ENCODE measurements around the gene NUDT3.
"Not testable (repeated sequence)": the region's sequence is repeated elsewhere in the genome, so short reads cannot be mapped to it uniquely, and the experiment has no call there.

Gene NUDT3

DNA sequence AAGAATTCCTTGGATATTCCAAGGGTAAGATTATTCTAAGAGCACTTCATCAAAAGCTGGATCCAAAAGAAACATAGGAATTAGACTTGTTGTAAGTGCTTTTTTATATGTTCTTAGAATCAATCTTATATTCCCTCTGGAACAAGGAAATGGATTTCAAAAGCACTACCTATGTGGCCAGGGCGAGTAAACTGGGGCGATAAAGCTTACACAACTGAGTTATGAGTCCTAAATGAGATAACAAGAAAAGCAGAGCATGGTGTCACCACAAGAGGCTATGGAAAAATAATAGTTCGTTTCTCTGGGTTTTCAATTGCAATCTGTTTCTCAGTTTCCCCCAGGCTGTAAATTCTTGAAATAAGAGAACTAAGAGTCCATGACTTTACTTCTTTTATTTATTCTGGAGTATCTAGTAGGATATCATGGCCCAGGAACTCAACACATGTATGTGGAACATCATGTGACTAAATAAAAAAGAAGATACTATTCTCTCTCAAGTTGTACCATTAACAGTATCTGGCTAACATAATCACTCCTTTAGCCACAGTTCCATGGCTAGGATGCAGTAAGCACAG lies 51.5 kb downstream of the NUDT3 start:
- no peak for DNase-seq

DNA sequence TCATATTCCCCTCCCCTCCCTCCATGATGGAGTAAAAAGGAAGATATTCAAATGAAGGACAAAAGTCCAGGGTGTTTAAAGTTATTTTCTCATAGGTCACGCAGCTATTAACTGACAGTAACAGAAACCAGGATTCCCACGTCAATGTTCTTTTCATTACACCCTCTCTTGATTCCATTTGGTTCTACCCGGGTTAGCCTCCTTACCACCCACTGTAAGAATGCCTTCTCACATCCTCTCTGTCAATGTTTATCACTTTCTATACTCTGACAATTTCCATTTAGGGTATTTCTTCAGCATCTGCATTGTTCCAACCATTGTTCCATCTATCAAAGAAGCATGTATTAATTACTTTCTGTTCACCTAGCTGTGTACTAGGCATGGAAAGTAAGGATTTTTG lies 52.1 kb downstream of the NUDT3 start:
- no peak for DNase-seq

DNA sequence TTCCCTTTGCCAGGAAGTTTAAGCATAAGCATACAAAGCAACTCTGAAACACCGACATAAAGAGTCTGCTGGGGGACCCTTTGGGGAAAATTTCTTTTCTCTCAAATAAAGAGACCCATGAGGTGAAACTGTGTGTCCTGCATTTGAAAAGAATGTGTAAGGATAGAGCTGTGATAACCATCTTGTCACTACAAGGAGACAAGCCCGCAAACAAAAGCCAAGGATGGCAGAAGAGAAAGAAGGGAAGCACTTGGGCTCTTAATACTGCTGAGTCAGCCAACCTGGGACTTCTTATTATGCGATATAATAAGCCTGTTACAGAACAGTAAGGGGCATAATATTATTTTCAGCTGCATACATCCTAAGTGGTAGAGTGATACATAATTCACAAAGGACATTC lies 52.5 kb downstream of the NUDT3 start:
- DNase-seq: no peak

DNA sequence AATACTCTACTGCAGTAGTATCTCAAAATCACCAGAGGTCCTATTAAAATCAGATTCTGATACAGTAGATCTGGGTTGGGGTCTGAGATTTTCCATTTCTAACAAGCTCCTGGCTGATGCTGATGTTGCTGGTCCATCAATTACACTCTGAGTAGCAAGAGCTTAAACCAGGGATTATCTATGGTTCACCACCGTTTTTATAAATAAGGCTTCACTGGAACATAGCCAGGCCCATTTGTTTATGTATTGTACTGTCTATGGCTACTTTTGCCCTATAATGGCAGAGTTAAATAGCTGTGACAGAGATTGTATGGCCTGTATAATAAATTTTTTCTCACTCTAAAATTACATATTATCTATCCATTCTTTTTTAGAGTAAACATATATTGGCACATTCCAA lies 53.0 kb downstream of the NUDT3 start:
- DNase-seq: no peak

DNA sequence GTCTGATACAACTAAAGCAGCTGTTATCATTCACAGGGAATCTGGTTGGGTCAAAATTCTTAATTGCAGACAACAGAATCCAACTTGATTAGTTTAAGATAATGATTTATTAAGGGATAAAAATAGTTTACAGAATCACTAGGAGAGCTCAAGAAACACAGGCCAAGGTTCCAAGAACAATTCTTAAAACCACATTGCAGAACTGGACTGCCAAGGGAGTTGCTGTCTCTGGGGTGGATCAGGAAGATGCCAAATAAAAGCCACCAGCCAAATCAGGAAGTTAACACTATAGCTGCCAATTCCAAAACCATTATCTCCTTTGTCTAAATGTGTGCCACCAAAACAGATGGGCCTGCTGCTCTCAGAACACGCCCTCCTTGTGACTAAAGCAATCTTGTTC lies 53.7 kb downstream of the NUDT3 start:
- DNase-seq: no peak

DNA sequence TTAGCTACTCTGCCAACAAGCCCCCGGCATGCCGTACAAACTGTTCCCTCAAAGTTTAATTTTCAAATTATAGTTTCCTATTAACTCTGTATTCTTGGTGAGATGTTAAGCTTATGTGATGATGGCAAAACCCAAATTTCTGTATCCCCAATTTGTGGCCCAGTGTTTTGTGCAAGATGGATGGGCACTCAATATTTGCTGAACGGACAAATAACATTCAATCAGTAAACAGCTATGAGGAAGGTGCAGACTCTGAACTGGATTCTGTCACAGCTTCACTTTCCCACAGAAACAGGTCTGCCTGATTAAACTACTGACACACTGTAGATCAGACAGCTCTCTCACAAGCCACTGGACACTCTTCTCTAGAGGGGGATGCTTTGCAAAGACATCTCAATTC lies 54.1 kb downstream of the NUDT3 start:
- DNase-seq: no peak

DNA sequence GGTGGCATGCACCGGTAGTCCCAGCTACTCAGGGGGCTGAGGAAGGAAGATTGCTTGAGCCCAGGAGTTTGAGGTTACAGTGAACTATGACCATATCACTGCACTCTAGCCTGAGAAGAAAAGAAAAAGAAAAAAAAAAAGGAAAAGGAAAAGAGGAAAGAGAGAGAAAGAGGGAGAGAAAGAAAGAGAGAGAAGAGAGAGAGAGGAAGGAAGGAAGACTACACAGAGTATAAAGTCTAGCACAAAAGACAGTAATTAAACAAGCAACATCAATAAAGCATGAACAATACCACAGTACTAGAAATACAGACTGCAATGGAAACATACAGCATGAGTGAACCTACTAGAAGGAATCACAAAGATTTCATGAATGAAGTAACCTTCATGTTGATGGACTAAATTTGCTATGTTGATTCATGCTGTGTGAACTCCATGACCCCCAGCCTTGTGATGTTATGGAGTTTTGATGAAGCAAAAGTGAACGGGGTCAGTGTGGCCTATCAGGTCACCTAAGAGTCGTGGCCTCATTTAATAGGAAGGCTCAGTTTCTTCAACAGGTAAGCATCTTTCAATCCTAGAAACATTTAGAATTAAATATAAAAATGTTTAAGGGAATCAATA lies 57.6 kb downstream of the NUDT3 start:
- DNase-seq: no peak

DNA sequence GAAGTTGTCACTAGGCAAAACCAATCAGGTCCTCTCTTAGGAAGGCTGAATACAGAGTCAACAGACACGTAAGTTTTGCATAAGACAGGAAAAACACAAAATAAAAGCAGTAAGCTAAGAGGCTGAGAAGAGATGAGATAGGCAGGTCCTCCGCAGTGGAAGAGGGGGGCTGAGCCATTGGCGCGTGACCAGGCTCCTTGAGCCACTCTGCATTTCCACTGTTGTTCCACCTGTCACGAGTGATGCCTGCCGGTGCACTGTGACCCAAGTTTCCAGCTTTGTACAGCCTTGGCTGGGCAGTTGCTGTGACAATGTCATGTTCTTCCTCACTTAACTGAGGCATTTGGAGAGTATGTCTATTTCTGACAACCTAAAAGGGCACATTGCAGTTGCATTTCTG lies 58.6 kb downstream of the NUDT3 start:
- DNase-seq: no peak

DNA sequence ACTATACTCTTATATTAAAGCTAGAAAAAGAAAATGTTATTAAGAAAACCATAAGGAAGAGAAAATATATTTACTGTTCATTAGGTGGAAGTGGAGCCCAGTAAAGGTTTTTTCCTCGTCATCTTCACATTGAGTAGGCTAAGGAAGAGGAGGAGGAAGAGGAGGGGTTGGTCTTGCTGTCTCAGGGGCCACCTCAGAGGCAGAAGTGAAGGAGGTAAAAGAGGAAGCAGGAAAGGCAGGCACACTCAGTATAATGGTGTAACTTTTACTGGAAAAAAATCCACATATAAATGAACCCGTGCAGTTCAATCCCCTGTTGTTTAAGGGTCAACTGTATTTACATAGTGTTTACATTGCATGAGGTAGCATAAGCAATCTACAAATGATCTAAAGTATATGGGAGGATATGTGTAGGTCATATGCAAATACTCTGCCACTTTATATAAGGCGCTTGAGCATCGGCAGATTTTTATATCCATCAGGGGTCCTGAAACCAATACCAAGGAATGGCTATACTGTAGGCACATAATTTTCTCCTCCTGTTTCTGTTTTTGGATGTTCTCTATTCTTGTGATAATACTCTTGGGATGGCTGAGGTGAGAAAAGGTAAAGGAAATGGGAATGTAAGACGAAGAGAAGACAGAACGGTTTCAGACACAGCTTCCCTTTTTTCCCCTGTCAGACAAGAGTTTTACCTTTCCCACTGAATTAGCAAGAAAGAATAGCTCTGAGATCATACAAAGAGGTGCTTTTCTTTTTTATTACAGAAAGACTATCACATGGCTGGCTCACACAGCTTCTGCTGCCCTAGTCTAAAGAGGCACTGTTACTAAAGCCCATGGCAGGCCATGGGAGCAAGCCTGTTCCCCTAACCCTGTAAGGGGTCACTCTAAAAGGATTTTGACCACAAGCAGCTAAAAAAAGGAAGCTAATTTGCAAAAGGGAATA lies 59.9 kb downstream of the NUDT3 start:
- no peak for DNase-seq

DNA sequence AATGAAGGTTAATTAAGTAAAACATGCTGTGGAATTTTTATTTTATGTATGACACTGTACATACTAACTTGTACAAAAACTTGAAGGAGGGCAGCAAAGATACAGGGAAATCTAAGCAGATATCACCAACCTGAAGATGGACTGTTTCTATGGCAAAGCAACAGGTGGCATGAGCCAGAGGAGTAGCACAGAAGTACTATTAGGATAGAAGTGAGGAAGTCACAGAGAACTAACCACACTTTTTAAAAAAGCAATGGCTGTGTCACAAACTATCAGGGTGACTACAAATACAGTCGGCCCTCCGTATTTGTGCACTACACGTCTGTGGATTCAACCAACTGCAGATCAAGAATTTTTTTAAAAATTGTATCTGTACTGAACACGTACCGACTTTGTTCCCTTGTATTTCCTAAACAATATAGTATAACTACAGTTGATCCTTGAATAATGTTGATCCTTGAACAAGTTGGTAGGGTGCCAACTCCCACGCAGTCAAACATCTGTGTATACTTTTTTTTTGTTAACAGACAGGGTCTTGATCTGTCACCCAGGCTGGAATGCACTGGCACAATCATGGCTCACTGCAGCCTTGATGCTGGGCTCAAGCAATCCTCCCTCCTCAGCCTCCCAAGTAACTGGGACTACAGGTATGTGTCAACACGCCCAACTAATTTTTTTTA lies 61.0 kb downstream of the NUDT3 start:
- DNase-seq: no peak

DNA sequence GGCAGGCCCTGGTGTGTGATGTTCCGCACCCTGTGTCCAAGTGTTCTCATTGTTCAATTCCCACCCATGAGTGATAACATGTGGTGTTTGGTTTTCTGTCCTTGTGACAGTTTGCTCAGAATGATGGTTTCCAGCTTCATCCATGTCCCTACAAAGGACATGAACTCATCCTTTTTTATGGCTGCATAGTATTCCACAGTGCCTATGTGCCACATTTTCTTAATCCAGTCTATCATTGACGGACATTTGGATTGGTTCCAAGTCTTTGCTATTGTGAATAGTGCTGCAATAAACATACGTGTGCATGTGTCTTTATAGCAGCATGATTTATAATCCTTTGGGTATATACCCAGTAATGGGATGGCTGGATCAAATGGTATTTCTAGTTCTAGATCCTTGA lies 62.7 kb downstream of the NUDT3 start:
- DNase-seq: not testable (repeated sequence)

DNA sequence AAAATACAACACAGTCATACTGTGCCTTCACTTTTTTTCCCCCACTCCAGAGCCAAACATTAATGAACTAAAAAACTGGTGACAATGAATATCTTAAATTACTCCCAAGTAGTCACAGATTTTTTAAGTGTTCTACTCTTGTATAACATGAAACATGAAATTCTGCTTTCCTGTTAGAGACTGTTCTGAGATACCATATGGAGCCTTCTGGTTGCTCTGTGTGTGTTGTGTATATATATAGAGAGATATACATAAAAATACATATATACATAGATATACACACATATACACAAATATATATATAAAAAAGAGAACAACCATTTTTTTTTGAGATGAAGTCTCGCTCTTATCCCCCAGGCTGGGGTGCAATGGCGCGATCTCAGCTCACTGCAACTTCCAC lies 63.5 kb downstream of the NUDT3 start:
- DNase-seq: no peak

DNA sequence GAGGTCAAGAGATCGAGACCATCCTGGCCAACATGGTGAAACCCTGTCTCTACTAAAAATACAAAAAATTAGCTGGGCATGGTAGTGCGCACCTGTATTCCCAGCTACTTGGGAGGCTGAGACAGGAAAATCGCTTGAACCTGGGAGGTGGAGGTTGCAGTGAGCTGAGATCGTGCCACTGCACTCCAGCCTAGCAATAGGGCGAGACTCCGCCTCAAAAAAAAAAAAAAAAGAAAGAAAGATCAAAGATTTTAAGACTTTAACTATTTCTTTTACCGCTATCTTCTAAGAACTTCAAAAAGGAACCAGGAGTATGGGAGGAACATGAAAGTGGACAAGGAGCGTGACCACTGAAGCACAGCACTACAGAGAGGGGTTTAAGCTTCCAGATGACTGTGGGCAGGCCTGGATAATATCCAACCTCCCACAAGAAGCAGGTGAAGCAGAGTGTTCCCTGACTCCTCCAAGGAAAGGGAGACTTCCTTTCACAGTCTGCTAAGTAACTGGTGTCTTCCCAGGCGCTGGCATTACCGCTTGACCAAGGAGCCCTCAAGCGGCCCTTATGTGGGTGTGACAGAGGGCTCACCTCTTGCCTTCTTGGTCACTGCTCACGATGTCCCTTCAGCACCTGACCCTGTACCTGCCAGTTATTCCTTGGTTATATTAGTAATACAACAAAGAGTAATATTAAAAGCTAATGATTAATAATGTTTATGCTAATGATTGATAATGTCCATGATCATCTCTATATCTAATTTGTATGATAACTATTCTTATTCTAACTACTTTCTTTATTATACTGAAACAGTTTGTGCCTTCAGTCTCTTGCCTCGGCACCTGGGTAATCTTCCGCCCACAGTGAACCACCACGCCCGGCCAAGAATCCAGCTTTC lies 64.9 kb downstream of the NUDT3 start:
- not testable (repeated sequence) for DNase-seq

DNA sequence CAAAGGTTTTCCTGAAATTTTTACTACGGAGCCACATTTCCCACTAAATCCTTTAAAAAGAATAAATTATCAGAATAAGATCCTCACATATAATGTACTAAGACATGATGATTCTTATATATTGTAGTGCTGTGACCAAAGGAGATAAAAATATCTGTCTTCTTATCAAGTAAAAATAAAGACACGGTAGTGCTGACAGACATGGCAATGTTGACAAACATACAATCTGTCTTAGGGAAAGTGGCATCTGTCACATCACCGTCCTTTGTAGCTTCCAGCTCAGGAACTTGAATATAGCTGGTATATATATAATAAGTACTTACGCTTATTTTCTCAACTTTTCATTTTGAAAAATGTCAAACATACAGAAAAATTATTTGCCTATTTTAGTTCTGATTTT lies 66.8 kb downstream of the NUDT3 start:
- DNase-seq: no peak

DNA sequence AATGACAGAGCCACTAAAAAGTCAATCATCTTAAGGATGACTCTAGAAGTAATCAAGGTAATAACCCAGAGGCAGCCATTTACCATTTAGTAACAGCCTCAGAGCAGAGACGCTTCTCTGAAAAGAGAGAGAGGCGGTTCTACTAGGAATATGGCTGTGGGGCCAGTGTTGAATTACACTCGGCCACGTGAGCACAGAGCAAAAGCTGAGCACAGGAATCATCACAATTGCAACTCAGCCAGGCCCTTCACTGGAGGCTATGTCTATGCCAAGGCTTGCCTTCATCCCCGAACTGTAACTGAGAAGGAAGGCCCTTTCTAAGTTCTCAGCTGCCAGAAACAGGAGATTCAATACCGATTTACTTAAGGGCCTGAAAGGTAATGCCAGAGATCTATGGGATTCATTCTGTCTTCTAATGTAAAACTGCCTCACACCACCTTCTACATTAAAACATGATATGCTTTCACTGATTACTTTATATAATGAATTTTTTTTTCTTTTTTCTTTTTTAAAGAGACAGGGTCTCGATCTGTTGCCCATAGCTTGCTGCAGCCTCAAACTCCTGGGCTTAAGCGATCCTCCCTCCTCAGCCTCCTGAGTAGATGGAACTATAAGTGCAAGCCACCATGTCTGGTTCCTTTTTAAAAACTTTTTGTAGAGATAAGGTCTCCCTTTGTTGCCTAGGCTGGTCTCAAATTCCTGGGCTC lies 67.6 kb downstream of the NUDT3 start:
- DNase-seq: no peak

DNA sequence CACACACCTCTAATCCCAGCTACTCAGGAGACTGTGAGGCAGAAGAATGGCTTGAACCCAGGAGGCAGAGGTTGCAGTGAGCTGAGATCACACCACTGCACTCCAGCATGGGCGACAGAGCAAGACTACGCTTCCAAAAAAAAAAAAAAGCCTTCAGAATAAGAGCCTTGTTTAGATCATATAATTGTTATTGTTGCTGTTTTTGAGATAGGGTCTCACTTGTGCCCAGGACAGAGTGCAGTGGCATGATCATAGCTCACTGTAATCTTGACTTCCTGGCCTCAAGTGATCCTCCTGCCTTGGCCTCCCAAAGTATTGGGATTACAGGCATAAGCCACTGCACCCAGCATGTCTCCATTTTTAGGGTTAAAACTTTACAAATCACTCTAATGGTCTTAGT lies 68.2 kb downstream of the NUDT3 start:
- not testable (repeated sequence) for DNase-seq

DNA sequence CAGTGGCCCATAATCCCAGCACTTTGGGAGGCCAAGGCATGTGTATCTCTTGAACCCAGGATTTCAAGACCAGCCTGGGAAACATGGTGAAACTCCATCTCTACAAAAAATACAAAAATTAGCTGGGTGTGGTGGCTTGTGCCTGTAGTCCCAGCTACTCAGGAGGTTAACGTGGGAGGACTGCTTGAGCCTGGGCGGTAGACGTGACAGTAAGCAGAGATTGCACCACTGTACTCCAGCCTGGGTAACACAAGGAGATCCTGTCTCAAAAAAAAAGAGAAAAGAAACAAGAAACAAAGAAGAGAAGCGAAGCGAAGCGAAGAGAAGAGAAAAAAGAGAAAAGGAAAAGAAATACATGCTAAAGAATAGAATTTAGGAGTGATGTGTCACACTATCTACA lies 69.2 kb downstream of the NUDT3 start:
- no peak for DNase-seq

DNA sequence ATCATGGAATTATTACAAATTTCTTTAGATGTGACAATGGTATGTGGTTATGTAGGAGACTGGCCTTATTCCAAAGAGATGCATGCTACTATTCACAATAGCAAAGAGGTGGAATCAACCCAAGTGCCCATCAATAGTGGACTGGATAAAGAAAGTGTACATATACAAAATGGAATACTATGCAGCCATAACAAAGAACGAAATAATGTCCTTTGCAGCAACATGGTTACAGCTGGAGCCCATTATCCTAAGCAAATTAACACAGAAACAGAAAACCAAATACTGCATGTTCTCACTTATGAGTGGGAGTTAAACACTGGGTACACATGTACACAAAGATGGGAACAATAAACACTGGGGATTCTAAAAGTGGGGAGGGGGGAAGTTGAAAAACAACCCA lies 69.7 kb downstream of the NUDT3 start:
- DNase-seq: no peak

DNA sequence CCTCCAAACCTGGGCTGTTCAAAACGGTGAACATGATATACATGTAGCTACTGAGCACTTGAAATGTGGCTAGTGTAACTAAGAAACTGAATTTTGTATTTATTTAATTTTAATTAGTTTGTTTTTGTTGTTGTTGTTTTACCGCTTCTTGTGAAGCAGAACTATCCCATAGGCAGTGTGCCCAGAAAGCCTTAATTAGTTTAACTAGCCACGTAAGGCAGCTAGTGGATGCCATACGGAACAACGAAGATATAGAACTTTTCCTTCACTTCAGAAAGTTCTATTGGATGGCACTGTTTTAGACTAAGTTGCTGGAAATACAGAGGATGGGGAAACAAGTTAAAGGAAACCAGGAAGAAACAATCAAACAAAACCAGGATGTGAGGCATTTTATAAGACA lies 70.6 kb downstream of the NUDT3 start:
- no peak for DNase-seq

DNA sequence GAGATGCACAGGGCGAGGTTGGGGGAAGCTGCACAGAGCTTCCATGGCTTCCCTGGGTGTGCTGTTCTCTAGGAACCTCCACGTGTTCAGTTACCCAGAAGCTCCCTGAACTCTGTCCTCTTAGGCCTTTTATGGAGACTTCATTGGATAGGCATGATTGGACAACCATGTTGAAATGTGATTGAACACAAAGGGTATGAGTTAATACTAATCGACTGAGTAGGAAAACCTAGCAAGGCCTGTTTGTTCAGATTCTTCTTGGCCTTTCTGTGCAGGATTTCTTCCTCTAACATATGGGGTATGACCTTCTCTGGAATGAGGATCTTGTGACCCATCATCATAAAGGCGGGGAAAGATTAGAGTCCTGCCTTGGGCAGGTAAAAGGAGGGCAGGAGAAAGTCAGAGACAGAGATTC lies 73.0 kb downstream of the NUDT3 start:
- DNase-seq: no peak
